Hepatocyte (in vitro differentiated cells): ENCODE data around the gene LMAN2.

ENCODE experiments used
- EZH2 ChIP-seq: fragments of 200-600 bp; sonication (generic); IDR thresholded peaks from 2 replicates; pipeline ENCODE4 v1.6.1; 2016; ENCODE audit warnings: antibody characterized with exemption, mild to moderate bottlenecking, borderline replicate concordance
- TF ChIP-seq, protein P1 (sequence below): fragments of 200-600 bp; sonication (generic); IDR thresholded peaks from 2 replicates; pipeline ENCODE4 v1.5.1; 2016; ENCODE audit warnings: antibody characterized with exemption, mild to moderate bottlenecking; ENCODE audit not compliant: poor library complexity

DNA sequence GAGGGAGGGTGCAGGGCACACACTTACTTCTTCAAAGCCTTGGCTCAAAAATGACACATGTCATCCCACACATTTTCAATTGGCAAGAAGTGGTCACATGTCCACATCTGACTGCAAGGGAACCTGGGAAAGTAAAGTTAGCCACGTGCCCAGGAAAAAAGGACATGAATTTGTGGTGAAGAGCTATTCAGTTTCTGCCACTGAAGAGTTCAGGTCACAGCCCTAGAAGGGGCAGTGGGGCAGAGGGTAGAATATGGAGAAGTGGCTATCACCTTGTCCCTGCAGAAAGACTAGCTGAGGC lies 4.3 kb upstream of the LMAN2 start:
- TF ChIP-seq, protein P1, sequence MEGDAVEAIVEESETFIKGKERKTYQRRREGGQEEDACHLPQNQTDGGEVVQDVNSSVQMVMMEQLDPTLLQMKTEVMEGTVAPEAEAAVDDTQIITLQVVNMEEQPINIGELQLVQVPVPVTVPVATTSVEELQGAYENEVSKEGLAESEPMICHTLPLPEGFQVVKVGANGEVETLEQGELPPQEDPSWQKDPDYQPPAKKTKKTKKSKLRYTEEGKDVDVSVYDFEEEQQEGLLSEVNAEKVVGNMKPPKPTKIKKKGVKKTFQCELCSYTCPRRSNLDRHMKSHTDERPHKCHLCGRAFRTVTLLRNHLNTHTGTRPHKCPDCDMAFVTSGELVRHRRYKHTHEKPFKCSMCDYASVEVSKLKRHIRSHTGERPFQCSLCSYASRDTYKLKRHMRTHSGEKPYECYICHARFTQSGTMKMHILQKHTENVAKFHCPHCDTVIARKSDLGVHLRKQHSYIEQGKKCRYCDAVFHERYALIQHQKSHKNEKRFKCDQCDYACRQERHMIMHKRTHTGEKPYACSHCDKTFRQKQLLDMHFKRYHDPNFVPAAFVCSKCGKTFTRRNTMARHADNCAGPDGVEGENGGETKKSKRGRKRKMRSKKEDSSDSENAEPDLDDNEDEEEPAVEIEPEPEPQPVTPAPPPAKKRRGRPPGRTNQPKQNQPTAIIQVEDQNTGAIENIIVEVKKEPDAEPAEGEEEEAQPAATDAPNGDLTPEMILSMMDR = no peak
- no peak for TF ChIP-seq EZH2
